Activated CD4-positive, alpha-beta memory T cell treated with anti-CD3 and anti-CD28 coated beads for 36 hours (primary cell): ENCODE data around the gene EVI5L. TPM values are rescaled to one million over a fixed set of nuclear protein-coding genes. Genes with fewer than 3 reads are reported as not detected.

Experiments used
- CTCF ChIA-PET: fragments of 350-600 bp; sonication (Branson Sonifier 250); formaldehyde crosslinking; loops from one replicate; lab custom pipeline; 2021; ENCODE audit warnings: antibody characterized with exemption, inconsistent platforms; lab: Charles Lee
- POLR2A ChIA-PET: fragments of 350-600 bp; sonication (Branson Sonifier 250); formaldehyde crosslinking; loops from one replicate; lab custom pipeline; 2021; ENCODE audit warnings: antibody characterized with exemption; lab: Charles Lee
- DNase-seq: peaks from one replicate; pipeline ENCODE4 v3.0.0-alpha.2; 2020
- H3K27ac Mint-ChIP-seq: one replicate; pipeline ENCODE4 v1.8.0; 2021; ENCODE audit warnings: mixed read lengths
- H3K27me3 Mint-ChIP-seq: one replicate; pipeline ENCODE4 v1.8.0; 2021; ENCODE audit warnings: mixed read lengths
- H3K36me3 Mint-ChIP-seq: one replicate; pipeline ENCODE4 v1.8.0; 2021; ENCODE audit warnings: mixed read lengths
- H3K4me1 Mint-ChIP-seq: one replicate; pipeline ENCODE4 v1.8.0; 2021; ENCODE audit warnings: low read depth, mixed read lengths
- H3K4me3 Mint-ChIP-seq: one replicate; pipeline ENCODE4 v1.8.0; 2021; ENCODE audit warnings: mild to moderate bottlenecking, mixed read lengths
- H3K9me3 Mint-ChIP-seq: one replicate; pipeline ENCODE4 v1.8.0; 2021; ENCODE audit warnings: mixed read lengths
- intact Hi-C: fragments of 100-400 bp; cut with micrococcal nuclease; formaldehyde crosslinking; loops from one replicate; pipeline ENCODE4 v1.15.1; 2023
- total RNA-seq, 2 experiments: library from RNA; stranded (reverse); gene quantifications; one replicate each; pipeline ENCODE4 v1.2.3, GENCODE V29; 2021

EVI5L gene
- total RNA-seq, 2 experiments from 2014 or later = 5.0 to 5.6 TPM

DNA sequence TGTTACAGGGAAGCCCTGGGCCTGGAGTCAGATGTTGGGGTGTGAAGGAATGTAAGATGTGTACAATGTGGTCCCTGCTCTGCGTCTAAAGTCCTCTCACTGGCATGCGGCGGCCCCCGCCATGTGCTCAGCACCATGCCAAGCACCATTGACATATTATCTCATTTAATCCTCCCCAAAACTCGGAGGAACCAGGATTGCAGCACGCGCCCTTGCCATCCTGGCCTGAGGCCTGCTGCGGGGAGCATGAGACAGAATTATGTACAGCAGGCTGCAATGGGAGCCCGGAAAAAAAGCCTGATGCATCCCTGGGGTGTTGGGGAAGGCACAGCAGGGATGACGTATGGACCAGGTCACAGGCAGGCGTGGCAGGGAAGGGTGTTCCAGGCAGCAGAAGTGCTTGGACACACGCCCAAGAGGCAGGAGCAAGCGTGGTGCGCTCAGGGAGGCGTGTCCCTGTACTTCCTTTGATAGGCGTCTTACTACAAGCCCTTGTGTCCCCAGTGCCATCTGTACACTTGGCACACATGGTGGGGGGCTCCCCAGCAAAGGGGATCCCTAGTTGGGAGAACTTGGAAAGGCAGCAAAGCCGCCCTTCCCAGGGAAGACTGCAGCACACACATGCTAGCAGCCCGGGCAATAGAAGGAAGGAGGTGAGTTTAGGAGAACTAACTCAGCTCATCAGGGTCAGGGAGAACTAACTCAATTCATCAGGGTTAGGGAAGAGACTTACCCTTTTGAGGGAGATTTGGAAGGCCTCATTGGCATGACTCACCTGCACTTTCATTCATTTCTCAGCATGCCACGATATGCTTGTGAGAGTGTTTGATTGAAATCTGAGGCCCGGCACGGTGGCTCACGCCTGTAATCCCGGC is 3.4 kb downstream of the EVI5L start:
- no peak for DNase-seq
- H3K9me3 Mint-ChIP-seq = no peaks in the 10 kb centered on the region
- CTCF ChIA-PET = interaction anchor here (2.0 kb wide), 1 partner anchor 33 kb away, joined by 5 read pairs; no protein-coding TSS in a partner anchor
- no peak overlapping the region for H3K4me3 Mint-ChIP-seq
- H3K27me3 Mint-ChIP-seq = no peaks in the 10 kb centered on the region
- intact Hi-C loops = no loop called here
- peaks cover 17% of the 10 kb centered on the region for H3K4me1 Mint-ChIP-seq
- H3K27ac Mint-ChIP-seq = no peak overlapping the region
- POLR2A ChIA-PET = no interaction called here
- no peaks in the 10 kb centered on the region for H3K36me3 Mint-ChIP-seq

DNA sequence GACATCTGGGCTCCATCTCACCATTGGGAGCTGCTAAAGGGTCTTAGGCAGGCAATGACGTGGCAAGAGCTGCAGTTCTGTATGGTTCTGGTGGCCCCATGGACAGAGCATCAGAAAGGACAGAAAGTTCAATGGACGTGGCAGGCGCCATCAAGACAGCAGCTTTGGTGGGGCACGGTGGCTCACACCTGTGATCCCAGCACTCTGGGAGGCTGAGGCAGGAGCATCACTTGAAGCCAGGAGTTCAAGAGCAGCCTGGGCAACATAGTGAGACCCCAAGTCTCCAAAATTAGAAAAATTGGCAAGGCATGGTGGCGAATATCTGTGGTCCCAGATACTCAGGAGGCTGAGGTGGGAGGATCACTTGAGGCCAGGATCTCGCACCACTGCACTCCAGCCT is 9.5 kb downstream of the EVI5L start:
- H3K4me3 Mint-ChIP-seq = no peak overlapping the region
- DNase-seq = no peak
- H3K9me3 Mint-ChIP-seq = no peaks in the 10 kb centered on the region
- POLR2A ChIA-PET = no interaction called here
- intact Hi-C loops = no loop called here
- no peak overlapping the region for H3K27ac Mint-ChIP-seq
- H3K27me3 Mint-ChIP-seq = no peaks in the 10 kb centered on the region
- CTCF ChIA-PET = no interaction called here
- no peaks in the 10 kb centered on the region for H3K4me1 Mint-ChIP-seq
- H3K36me3 Mint-ChIP-seq = no peaks in the 10 kb centered on the region

DNA sequence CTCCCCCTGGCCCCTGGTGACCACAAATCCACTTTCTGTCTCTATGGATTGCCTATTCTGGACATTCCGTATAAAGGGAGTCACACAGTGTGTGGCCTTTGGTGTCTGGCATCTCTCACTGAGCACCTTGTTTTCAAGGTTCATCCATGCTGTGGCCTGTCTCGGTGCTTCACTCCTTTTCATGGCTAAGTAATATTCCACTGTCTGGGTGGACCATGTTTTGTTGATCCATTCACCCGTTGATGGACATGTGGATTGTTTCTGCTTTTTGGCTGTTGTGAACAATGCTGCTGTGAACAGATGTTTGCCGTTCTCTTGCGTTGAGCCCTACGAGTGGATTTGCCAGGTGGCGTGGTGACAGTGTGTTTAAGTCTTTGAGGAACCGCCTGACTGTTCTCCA is 10.6 kb downstream of the EVI5L start:
- Mint-ChIP-seq H3K4me3 (no peak overlapping the region), H3K4me1 (no peaks in the 10 kb centered on the region), H3K27ac (no peak overlapping the region), H3K9me3 (no peaks in the 10 kb centered on the region), H3K36me3 (no peaks in the 10 kb centered on the region), H3K27me3 (no peaks in the 10 kb centered on the region)
- no peak for DNase-seq
- ChIA-PET CTCF (no interaction called here), POLR2A (no interaction called here)
- intact Hi-C loops = no loop called here

DNA sequence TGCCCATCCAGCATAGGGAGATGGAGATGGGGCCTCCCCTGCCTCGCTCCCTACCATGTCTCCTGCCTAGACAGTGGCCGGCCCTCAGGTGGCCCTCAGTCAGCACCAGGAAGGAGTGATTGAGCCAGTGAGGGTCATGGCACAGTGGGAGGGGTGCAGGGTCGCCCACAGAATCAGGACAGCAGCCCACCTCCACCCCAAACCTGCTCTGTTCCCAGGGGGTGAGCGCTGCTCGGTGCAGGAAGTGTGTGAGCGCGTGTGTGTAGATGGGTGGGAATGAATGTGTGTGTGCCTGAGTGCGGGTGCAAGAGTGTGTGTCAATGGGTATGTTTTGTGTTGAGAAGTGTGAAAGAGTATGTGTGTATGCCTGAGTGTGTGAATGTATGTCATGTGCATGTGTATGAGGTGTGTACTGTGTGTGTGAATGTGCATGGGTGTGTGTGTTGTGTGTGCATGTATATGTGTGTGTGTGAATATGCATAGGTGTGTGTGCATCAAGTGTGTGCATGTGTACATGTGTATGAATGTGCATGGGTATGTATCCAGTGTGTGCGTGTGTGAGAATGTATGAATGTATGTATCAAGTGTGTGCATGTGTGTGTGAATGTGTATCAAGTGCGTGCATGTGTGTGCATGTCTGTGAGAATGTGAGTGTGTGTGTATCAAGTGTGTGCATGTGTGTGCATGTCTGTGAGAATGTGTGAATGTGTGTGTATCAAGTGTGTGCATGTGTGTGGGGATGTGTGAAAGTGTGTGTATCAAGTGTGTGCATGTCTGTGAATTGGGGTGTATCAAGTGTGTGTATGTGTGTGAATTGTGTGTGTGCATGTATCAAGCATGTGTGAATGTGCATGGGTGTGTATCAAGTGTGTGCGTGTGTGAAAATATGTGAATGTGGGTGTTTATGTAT is 12.0 kb downstream of the EVI5L start:
- Mint-ChIP-seq H3K9me3 (no peaks in the 10 kb centered on the region), H3K27me3 (no peaks in the 10 kb centered on the region), H3K4me3 (no peak overlapping the region), H3K36me3 (no peaks in the 10 kb centered on the region), H3K27ac (no peak overlapping the region), H3K4me1 (no peaks in the 10 kb centered on the region)
- DNase-seq = no peak
- ChIA-PET CTCF (no interaction called here), POLR2A (no interaction called here)
- intact Hi-C loops = no loop called here

DNA sequence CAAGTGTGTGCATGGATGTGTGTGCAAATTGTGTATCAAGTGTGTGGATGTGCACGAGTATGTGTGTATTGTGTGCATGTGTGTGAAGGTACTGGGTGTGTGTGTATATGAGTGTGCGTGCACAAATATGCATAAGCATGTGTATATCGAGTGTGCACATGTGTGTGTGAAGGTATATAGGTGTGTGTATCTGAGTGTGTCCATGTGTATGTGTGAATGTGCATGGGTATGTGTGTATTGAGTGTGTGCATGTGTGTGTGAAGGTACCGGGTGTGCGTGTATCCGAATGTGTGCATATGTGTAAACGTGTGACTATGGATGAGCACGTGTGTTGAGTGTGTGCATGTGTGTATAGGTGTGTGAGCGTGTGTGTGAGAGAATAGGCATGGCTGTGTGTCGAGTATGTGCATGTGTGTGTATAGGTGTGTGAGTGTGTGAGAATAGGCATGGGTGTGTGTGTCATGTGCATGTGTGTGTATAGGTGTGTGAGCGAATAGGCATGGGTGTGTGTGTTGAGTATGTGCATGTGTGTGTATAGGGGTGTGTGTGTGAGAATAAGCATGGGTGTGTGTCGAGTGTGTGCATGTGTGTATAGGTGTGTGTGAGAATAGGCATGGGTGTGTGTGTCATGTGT is 12.8 kb downstream of the EVI5L start:
- ChIA-PET CTCF (no interaction called here), POLR2A (no interaction called here)
- H3K9me3 Mint-ChIP-seq = no peaks in the 10 kb centered on the region
- H3K4me1 Mint-ChIP-seq = no peaks in the 10 kb centered on the region
- intact Hi-C loops = no loop called here
- H3K27ac Mint-ChIP-seq = no peak overlapping the region
- no peak overlapping the region for H3K4me3 Mint-ChIP-seq
- H3K27me3 Mint-ChIP-seq = no peaks in the 10 kb centered on the region
- no peak for DNase-seq
- H3K36me3 Mint-ChIP-seq = no peaks in the 10 kb centered on the region

DNA sequence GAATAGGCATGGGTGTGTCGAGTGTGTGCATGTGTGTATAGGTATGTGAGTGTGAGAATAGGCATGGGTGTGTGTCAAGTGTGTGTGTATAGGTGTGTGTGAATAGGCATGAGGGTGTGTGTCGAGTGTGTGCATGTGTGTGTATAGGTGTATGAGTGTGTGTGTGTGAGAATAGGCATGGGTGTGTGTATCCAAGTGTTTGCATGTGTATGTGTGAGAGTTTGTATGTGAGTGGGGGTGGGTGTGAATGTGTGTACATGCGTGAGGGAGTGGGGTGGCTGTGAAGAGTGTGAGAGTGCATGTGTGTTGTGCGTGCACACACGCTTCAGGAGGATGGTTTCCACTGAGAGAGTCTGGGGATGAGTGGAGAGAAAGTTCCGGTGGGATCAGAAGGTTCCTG is 13.5 kb downstream of the EVI5L start:
- DNase-seq = no peak
- Mint-ChIP-seq H3K27me3 (no peaks in the 10 kb centered on the region), H3K36me3 (no peaks in the 10 kb centered on the region), H3K4me1 (no peaks in the 10 kb centered on the region), H3K4me3 (no peak overlapping the region), H3K27ac (no peak overlapping the region), H3K9me3 (no peaks in the 10 kb centered on the region)
- CTCF ChIA-PET = no interaction called here
- POLR2A ChIA-PET = no interaction called here
- intact Hi-C loops = no loop called here

DNA sequence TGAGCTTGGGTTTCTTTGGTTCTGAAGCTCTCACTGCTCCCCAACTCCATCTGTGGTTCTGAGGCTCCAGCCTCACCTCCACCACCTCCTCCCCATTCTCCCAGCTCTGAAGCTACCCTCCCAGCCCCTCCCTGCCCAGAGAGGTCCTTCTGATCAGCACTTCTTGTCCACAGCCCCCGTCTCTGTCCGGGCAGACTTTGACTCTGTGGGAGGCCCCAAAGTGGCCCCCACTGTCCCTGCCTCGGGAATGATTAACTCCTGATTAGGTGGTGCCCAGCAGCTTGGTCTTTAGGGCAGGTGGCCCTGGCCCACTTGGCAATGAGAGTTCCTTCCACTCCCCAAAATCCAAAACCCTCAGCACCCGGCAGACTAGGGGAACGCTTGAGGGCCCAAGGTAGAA is 14.4 kb downstream of the EVI5L start:
- ChIA-PET CTCF (interaction anchor here (1.2 kb wide), 1 partner anchor 25 kb away, joined by 6 read pairs; no protein-coding TSS in a partner anchor), POLR2A (no interaction called here)
- Mint-ChIP-seq H3K36me3 (no peaks in the 10 kb centered on the region), H3K4me1 (no peaks in the 10 kb centered on the region), H3K4me3 (no peak overlapping the region), H3K27ac (no peak overlapping the region), H3K9me3 (no peaks in the 10 kb centered on the region), H3K27me3 (no peaks in the 10 kb centered on the region)
- no peak for DNase-seq
- intact Hi-C loops = no loop called here

DNA sequence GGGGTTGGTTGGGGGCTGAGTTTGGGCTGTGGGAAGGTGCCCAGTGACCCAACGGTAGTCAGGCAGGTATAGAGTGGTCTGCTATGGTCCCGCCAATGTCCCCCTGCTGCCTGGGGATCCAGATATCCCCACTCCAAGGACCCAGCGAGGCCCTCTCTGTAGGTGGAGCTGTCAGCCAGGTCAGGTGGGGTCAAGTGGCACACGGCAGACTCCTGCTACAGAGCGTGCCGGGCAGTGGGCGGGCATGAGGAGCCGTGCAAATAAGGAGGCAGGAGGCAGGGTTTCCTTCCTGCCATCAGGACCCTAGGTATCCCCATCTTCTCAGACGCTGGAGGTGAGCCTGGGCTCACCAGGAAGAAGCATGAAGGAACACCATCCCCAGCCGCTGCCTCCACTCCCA is 14.9 kb downstream of the EVI5L start:
- H3K27me3 Mint-ChIP-seq = no peaks in the 10 kb centered on the region
- H3K9me3 Mint-ChIP-seq = no peaks in the 10 kb centered on the region
- intact Hi-C loops = no loop called here
- H3K36me3 Mint-ChIP-seq = no peaks in the 10 kb centered on the region
- ChIA-PET CTCF (interaction anchor here (1.2 kb wide), 1 partner anchor 24 kb away, joined by 6 read pairs; no protein-coding TSS in a partner anchor), POLR2A (no interaction called here)
- no peak overlapping the region for H3K27ac Mint-ChIP-seq
- no peak for DNase-seq
- no peaks in the 10 kb centered on the region for H3K4me1 Mint-ChIP-seq
- no peak overlapping the region for H3K4me3 Mint-ChIP-seq

DNA sequence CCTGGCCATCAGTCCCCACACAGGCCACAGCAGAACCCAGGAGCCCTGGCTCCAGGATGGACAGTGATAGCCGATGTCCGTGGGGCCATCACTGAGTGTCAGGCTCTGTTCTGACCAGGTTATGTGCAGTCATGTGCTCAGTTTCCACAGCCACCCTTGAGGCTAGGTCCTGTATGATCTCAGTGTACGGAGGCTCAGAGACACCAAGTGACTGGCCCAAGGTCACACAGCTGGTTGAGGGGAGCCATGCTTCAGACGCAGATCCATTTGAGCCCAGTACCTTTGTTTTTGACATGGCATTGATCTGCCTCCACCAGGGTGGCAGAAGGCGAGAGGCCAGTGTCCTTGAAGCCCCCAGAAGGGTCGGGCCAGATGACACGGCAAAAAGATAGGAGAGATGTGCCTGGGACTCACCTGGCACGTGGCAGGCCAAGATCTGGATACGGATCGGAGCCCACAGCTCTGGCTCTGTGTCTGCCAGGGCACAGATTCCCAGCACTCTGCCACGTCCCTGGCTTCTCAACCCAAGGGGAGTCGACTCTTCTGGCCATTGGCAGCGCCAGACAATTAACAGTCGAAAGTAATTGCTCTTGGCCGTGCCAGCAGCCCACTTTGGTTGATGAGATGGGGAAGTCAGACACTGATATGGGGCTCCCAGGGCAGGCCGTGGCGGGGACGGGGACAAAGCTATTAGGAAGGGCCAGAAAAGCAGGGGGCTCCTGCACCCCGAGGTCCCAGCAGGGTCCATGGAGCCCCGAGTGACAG is 15.6 kb downstream of the EVI5L start:
- no peaks in the 10 kb centered on the region for H3K9me3 Mint-ChIP-seq
- H3K4me1 Mint-ChIP-seq = no peaks in the 10 kb centered on the region
- ChIA-PET POLR2A (no interaction called here), CTCF (interaction anchor here (1.2 kb wide), 1 partner anchor 24 kb away, joined by 6 read pairs; no protein-coding TSS in a partner anchor)
- DNase-seq = no peak
- H3K4me3 Mint-ChIP-seq = no peak overlapping the region
- H3K36me3 Mint-ChIP-seq = no peaks in the 10 kb centered on the region
- no peak overlapping the region for H3K27ac Mint-ChIP-seq
- intact Hi-C loops = no loop called here
- no peaks in the 10 kb centered on the region for H3K27me3 Mint-ChIP-seq

DNA sequence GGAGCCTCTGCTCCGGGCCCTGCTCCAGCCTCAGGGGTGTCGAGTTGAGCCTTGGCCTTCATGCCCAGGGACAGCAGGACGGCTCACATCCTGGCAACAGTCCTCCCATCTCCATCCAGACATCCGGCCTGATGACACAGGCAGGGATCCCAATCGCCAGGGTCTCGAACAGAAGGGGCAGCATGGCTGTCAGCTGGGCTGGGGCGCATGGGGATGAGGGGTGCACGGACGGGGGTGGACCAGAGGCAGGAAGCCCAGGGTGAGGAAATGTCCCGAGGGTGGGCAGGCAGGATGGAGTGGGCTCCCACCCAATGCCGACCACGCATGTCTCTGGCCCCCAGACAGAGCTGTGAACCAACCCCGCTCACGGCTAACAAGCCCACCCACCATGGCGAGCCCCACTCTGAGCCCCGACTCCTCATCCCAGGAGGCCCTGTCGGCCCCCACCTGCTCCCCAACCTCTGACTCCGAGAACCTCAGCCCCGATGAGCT is 16.2 kb downstream of the EVI5L start:
- Mint-ChIP-seq H3K4me1 (no peaks in the 10 kb centered on the region), H3K27me3 (no peaks in the 10 kb centered on the region), H3K36me3 (no peaks in the 10 kb centered on the region), H3K27ac (no peak overlapping the region), H3K4me3 (no peak overlapping the region), H3K9me3 (no peaks in the 10 kb centered on the region)
- no peak for DNase-seq
- intact Hi-C loops = no loop called here
- POLR2A ChIA-PET = no interaction called here
- CTCF ChIA-PET = no interaction called here

DNA sequence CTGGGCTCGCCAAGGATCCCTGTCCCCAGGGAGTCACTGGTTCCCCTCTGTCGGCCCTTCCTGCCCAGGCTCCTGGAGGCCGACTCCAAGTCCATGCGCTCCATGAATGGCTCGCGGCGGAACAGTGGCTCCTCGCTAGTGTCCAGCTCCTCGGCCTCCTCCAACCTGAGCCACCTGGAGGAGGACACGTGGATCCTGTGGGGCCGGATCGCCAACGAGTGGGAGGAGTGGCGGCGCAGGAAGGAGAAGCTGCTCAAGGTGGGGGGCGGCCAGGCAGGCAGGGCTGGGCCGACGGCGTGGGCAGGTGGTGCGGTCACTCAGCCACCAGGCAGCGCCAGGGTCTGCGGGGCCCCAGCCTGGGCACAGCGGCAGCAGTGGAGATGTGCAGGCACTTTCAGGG is 17.6 kb downstream of the EVI5L start:
- no peak overlapping the region for H3K4me3 Mint-ChIP-seq
- CTCF ChIA-PET = no interaction called here
- POLR2A ChIA-PET = no interaction called here
- no peaks in the 10 kb centered on the region for H3K27me3 Mint-ChIP-seq
- H3K4me1 Mint-ChIP-seq = no peaks in the 10 kb centered on the region
- DNase-seq = no peak
- H3K36me3 Mint-ChIP-seq = no peaks in the 10 kb centered on the region
- intact Hi-C loops = no loop called here
- H3K27ac Mint-ChIP-seq = no peak overlapping the region
- H3K9me3 Mint-ChIP-seq = no peaks in the 10 kb centered on the region
